GM21529 (cell line): ENCODE data around the gene CDH1.
"Not testable (repeated sequence)": the region's sequence is repeated elsewhere in the genome, so short reads cannot be mapped to it uniquely, and the experiment has no call there.

Experiments used
- ATAC-seq: cut with Tn5 transposase; IDR thresholded peaks from one replicate; pipeline ENCODE4 v1.9.1; 2021; ENCODE audit not compliant: unreplicated experiment

CDH1 gene

GRCh38 chr16:68786685-68787418, 49.8 kb downstream of the CDH1 start:
- no peak for ATAC-seq

DNA sequence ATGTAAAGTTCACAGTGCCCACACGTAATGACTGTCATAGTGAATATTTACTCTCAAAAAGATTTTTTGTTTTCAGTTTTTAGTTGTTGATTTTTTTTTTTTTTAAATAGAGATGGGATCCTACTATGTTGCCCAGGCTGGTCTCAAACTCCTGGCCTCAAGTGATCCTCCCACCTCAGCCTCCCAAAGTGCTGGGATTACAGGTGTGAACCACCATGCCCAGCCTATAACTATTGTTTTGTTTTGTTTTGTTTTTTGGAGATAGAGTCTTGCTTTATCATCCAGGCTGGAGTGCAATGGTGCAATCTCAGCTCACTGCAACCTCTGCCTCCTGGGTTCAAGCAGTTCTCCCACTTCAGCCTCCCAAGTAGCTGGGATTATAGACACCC, 50.3 kb downstream of the CDH1 start:
- ATAC-seq = not testable (repeated sequence)

GRCh38 chr16:68790130-68790761, 53.2 kb downstream of the CDH1 start:
- ATAC-seq = no peak

GRCh38 chr16:68790944-68791343, 53.9 kb downstream of the CDH1 start:
- ATAC-seq = no peak

DNA sequence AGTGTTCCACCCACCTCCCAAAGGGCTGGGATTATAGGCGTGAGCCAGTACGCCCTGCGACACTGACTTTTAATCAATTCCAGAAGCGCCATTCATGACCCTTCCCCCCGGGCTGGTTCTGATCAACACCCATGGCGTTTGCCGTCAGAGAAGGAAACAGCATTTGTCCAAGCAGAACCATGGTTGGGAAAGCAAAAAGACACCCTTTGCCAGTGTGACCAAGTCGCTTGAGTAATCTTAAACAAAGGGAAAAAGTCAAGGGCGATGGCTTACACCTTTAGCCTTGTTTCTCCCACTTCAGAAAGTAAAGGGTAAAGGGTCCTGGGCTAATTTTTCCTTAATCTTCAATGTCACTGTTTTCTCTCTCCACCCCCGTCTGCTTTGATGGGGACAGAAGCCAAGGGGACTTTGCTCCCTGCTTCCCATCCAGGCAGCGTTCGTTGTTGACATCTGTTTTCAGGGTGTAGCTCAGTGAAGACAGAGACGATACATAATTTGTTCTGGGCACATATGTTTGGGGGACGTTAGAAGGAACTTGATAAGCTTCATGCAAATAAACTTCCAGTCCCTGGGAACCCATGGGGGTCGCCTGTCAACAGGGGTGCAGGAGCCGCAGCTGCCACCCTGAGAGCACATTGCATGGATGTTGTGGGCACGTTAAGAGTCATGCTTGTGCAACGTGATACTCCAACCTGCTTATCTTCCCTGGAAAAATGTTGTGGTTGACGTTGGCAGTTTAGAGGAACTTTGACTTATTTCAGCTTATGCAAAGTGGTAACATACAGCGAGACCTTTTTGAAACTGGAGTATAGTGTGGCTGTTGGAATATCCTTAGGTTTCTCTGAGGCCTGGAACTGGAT, 55.6 kb downstream of the CDH1 start:
- ATAC-seq = no peak

DNA sequence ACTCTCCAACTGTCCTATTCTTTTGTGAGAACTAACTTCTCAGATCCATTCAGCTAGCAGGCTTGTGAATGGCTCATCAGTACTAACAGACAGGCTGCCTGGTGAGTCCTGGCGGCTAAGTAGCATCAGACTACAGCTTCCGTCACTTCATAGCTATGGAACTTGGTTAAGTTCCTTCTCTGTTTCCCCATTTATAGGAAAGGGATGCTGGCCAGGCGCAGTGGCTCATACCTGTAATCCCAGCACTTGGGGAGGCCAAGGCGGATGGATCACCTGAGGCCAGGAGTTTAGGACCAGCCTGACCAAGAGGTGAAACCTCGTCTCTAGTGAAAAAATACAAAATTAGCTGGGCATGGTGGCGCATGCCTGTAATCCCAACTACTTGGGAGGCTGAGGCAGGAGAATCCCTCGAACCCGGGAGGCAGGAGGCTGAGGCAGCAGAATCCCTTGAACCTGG, 56.3 kb downstream of the CDH1 start:
- ATAC-seq = no peak

DNA sequence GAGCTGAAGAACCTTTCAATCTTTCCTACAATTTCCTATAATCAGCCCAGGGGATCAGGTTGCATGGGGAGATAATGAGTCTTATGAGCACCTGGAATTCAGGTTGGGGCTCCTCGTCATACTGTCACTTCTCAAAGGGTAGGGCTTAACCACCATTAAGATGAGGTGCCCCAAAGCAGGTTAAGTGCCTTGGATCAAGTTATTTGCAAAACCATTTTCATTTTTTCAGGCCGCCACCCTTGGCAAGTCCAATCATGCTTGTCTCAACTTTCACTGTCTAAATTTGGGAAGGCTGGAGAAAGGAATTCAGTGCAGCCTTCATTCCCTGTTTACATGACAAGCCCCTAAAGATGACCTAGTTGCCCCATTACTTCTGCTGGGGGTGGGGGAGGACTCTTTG, 61.3 kb downstream of the CDH1 start:
- no peak for ATAC-seq

DNA sequence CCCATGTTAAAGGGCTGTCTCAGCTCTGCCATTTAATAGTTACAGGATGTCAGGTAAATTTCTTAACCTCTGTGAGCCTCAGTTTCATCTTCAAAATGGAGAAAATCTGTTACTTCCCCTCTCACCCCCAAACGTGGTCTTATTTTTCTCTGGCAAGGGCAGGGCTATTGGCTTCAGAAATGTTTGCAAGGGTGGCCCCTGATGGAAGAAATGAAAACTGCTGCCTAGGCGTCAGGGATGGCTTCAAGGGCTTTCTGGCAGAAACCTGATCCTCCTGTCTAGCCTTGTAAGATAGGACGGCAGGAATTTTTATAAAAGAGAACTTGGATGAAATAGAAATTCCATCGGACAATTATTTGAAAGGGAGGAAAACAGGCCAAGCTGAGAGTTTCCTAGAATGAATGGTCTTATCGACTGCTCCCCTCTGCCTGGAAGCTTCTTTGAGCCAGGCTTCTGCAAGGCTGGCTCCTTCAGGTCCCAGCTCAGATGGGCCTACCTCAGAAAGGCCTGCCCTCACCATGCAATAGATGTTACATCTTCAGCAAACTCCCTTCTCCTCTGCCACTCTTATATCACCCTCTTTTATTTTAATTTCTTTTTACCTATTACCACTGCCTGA, 63.3 kb downstream of the CDH1 start:
- ATAC-seq = peak; percentile 78

DNA sequence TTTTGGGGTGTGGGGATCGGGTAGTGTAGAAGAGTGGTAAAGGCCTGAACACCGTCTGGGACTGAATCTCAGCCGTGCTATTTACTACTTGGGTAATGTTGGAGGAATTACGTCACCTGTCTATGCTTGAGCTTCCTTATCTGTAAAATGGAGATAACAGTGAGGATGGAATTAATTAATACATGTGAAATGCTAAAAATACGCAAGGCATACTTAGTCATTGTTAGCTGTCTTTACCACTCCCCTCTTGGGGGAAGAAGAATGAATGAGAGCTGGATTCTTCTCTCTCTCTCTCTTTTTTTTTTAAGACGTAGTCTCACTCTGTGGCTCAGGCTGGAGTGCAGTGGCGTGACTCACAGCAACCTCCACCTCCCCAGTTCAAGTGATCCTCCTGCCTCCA, 65.1 kb downstream of the CDH1 start:
- no peak for ATAC-seq

- no peak for ATAC-seq
Measured at GRCh38 chr16:68806422-68806821, 69.3 kb downstream of the CDH1 start.

DNA sequence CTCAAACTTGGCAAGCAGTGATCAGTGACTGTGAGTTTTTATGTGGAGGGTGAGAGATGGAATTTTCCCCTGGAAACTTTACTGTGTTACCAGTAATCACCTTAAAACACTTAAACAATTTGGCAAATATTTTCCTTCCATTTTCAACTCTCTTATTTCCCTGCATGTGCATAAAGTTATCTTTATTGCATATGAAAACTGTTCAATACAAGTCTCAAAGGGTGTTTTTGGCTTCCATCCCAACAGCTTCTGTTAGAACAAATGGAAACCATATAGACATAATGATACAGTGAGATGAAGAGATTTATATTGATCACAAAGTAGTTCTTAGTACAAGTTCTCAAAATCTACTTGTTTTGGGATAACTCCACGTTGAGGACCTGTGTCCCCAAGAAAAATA, 69.9 kb downstream of the CDH1 start:
- ATAC-seq = no peak

- no peak for ATAC-seq
Measured at GRCh38 chr16:68814516-68814915, 77.4 kb downstream of the CDH1 start.

- ATAC-seq = no peak
Measured at GRCh38 chr16:68823401-68824135, 86.5 kb downstream of the CDH1 start.

GRCh38 chr16:68825427-68825826, 88.3 kb downstream of the CDH1 start:
- ATAC-seq = no peak

- ATAC-seq = no peak
Measured at GRCh38 chr16:68826652-68827051, 89.6 kb downstream of the CDH1 start.

- no peak for ATAC-seq
Measured at GRCh38 chr16:68833251-68833650, 96.2 kb downstream of the CDH1 start.

- no peak for ATAC-seq
Measured at GRCh38 chr16:68834550-68834949, 97.5 kb downstream of the CDH1 start.

DNA sequence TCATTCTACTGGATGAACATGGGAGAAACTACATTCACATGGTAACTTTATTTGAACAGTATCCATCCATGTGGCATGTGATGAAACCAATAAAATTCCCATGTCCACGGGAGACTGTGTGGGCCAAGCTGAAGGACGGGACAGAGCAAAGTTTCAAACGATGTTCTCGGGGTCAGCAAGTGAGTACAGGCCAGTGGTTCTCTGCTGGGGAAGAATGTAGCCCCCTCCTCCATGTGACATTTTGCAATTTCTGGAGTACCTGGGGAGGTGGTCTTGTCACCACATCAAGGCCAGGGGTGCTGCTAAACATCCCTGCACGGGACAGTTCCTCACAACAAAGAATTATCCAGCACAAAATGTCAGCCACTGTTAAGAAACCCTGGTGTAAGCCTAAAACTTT, 98.9 kb downstream of the CDH1 start:
- ATAC-seq = no peak

DNA sequence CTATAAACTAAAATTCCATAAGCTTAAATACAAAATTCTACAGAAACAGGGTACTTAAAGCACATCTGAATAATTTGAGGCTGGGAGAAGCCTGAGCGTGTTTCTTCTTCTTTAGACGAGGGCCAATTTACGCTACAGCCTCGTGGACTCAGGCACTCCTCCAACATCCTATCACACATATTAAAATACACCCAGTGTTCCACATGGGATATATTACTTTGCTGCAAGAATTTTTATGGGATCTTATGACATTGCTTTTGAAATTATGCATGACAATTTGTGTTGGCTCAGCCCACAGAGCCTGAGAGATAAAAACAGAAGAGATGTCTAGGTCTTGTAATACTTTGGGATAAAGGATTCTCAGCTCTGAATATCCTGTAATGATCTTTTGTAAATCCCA, 102.7 kb downstream of the CDH1 start:
- ATAC-seq = no peak

- not testable (repeated sequence) for ATAC-seq
Measured at GRCh38 chr16:68842964-68843481, 105.9 kb downstream of the CDH1 start.
